Activated naive CD4-positive, alpha-beta T cell treated with anti-CD3 and anti-CD28 coated beads, Interleukin-2, amount 50 U/mL, for 24 hours (primary cell): ENCODE results near the gene TIMM22.
"Not testable (repeated sequence)": the region's sequence is repeated elsewhere in the genome, so short reads cannot be mapped to it uniquely, and the experiment has no call there.

Experiments
- H3K27ac Mint-ChIP-seq: one replicate; pipeline ENCODE4 v1.8.0; 2021; ENCODE audit warnings: mild to moderate bottlenecking, mixed read lengths
- H3K27me3 Mint-ChIP-seq: one replicate; pipeline ENCODE4 v1.8.0; 2021; ENCODE audit warnings: mixed read lengths
- H3K36me3 Mint-ChIP-seq: one replicate; pipeline ENCODE4 v1.8.0; 2021; ENCODE audit warnings: mixed read lengths
- H3K4me1 Mint-ChIP-seq: one replicate; pipeline ENCODE4 v1.8.0; 2021; ENCODE audit warnings: mixed read lengths
- H3K4me3 Mint-ChIP-seq: one replicate; pipeline ENCODE4 v1.8.0; 2021; ENCODE audit warnings: mild to moderate bottlenecking, mixed read lengths
- H3K9me3 Mint-ChIP-seq: one replicate; pipeline ENCODE4 v1.8.0; 2021; ENCODE audit warnings: mixed read lengths

The TIMM22 gene

GRCh38 chr17:1035546-1036170 lies 38.7 kb downstream of the TIMM22 start:
- Mint-ChIP-seq H3K27ac (no peak overlapping the region), H3K9me3 (no peaks in the 10 kb centered on the region), H3K36me3 (no peaks in the 10 kb centered on the region), H3K4me1 (peaks cover 3% of the 10 kb centered on the region), H3K27me3 (no peaks in the 10 kb centered on the region), H3K4me3 (no peak overlapping the region)

DNA sequence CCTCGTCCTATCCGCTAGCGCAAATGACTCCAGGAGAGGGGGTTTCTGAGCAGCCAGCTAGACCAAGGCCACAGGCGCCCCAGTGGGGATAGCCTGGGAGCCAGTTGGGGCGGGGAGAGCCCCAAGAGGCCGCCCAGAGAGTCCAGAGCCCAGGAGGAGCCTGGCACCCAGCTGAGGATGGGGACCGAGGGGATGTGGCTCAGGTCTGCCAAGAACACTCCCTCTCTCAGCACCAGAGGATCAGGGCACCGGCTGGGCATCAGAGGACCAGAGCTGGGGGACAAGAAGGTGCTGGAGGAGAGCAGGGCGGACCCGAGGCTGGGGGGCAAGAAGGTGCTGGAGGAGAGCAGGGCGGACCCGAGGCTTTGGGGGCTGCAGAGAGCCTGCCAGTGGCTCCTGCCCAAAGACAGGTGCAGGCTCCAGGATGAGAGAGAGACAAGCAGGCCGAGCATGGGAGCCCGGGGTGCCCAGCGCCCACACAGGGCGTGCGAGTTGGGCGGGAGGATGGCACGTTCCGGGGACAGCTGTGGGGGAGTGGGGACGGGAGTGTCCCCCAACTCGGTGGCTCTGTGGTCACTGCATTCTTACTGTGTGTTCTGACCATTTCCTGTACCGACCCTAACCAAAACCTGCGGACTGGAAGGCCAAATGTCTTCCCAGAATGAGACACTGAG lies 39.4 kb downstream of the TIMM22 start:
- Mint-ChIP-seq H3K4me3 (no peak overlapping the region), H3K9me3 (no peaks in the 10 kb centered on the region), H3K4me1 (peaks cover 3% of the 10 kb centered on the region), H3K27ac (peak overlapping the region; percentile 62), H3K27me3 (no peaks in the 10 kb centered on the region), H3K36me3 (no peaks in the 10 kb centered on the region)

GRCh38 chr17:1036845-1037237 lies 39.9 kb downstream of the TIMM22 start:
- H3K4me3 Mint-ChIP-seq = no peak overlapping the region
- H3K27ac Mint-ChIP-seq = peak overlapping the region; percentile 62
- no peaks in the 10 kb centered on the region for H3K9me3 Mint-ChIP-seq
- no peaks in the 10 kb centered on the region for H3K27me3 Mint-ChIP-seq
- H3K36me3 Mint-ChIP-seq = no peaks in the 10 kb centered on the region
- peaks cover 3% of the 10 kb centered on the region for H3K4me1 Mint-ChIP-seq

DNA sequence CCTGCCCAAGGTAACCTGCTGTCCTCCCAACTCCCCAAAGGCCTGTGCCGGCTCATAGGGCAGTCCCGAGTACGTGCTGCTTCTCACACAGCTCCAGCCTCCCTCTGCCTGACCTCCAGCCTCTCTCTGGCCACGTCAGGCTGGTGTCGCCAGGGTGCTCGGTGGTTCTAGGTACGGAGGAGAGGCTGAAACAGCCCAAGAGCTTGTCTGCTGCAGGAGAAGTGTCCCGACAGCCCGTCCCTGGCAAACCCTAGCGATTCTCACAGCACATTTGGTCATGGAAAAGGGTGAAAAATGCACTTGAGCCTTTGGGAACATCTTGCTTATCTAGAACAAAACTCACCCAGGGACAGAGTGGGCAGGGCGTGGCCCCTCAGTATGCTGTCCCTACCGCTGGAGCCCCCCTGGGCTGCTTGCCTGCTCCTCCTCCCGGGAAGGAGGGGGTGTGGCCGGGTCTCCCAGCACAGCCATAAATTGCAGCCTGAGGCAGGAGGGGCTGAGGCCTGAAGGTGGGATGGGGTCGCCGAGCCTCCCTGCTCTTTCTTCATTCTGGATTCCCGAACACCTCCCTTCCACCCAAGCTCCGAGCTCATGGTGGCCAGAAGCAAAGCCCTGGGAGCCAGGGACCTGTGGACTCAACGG lies 40.4 kb downstream of the TIMM22 start:
- Mint-ChIP-seq H3K27ac (no peak overlapping the region), H3K4me3 (no peak overlapping the region), H3K9me3 (no peaks in the 10 kb centered on the region), H3K27me3 (no peaks in the 10 kb centered on the region), H3K36me3 (no peaks in the 10 kb centered on the region), H3K4me1 (peaks cover 3% of the 10 kb centered on the region)

GRCh38 chr17:1038459-1039122 lies 41.7 kb downstream of the TIMM22 start:
- H3K4me3 Mint-ChIP-seq = no peak overlapping the region
- no peaks in the 10 kb centered on the region for H3K36me3 Mint-ChIP-seq
- H3K27me3 Mint-ChIP-seq = no peaks in the 10 kb centered on the region
- no peaks in the 10 kb centered on the region for H3K9me3 Mint-ChIP-seq
- H3K4me1 Mint-ChIP-seq = no peaks in the 10 kb centered on the region
- no peak overlapping the region for H3K27ac Mint-ChIP-seq

GRCh38 chr17:1039123-1039507 lies 42.2 kb downstream of the TIMM22 start:
- Mint-ChIP-seq H3K9me3 (no peaks in the 10 kb centered on the region), H3K4me1 (no peaks in the 10 kb centered on the region), H3K36me3 (no peaks in the 10 kb centered on the region), H3K27me3 (no peaks in the 10 kb centered on the region), H3K4me3 (no peak overlapping the region), H3K27ac (no peak overlapping the region)

DNA sequence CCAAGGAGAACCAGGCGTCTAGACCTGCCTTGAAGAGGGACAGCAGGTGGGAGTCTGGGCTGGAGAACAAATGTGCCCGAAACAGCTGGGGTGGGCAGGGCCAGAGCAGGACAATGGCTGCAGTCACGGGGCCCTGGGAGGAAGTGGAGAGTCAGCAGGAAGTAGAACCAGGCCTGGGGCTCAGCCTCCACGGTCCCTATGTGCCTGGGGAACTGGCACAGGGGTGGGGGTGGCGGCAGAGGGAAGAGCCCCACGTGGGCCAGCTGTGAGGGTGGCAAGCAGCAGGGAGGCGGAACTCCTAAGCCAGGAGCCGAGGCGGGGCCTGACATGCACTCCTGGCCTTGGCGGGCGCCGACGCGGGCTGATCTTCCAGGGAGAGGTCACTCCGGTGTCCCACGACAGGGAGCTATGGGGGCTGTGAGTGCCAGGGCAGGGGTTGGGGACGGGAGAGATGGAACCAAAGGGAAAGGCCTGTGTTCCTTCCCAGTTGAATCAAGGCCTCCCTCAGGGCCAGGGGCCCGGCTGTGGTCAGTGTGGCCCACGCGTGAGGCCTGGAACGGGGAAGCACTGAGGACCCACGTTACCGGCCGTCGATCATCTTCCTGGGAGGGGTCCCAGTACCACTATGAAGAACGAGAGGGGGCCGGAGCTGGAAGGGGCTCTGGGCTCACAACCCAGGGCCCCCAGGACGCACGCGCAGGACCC lies 42.7 kb downstream of the TIMM22 start:
- Mint-ChIP-seq H3K27ac (no peak overlapping the region), H3K4me1 (no peaks in the 10 kb centered on the region), H3K9me3 (no peaks in the 10 kb centered on the region), H3K4me3 (no peak overlapping the region), H3K27me3 (no peaks in the 10 kb centered on the region), H3K36me3 (no peaks in the 10 kb centered on the region)

- no peaks in the 10 kb centered on the region for H3K36me3 Mint-ChIP-seq
- no peak overlapping the region for H3K4me3 Mint-ChIP-seq
- H3K27me3 Mint-ChIP-seq = no peaks in the 10 kb centered on the region
- no peaks in the 10 kb centered on the region for H3K9me3 Mint-ChIP-seq
- no peak overlapping the region for H3K27ac Mint-ChIP-seq
- no peaks in the 10 kb centered on the region for H3K4me1 Mint-ChIP-seq
Measured at GRCh38 chr17:1040216-1040600, 43.3 kb downstream of the TIMM22 start.

- H3K27me3 Mint-ChIP-seq = no peaks in the 10 kb centered on the region
- no peaks in the 10 kb centered on the region for H3K9me3 Mint-ChIP-seq
- H3K4me1 Mint-ChIP-seq = no peaks in the 10 kb centered on the region
- H3K4me3 Mint-ChIP-seq = no peak overlapping the region
- H3K36me3 Mint-ChIP-seq = no peaks in the 10 kb centered on the region
- H3K27ac Mint-ChIP-seq = no peak overlapping the region
Measured at GRCh38 chr17:1041746-1042145, 44.8 kb downstream of the TIMM22 start.

- Mint-ChIP-seq H3K4me1 (no peaks in the 10 kb centered on the region), H3K4me3 (no peak overlapping the region), H3K9me3 (no peaks in the 10 kb centered on the region), H3K36me3 (no peaks in the 10 kb centered on the region), H3K27ac (no peak overlapping the region), H3K27me3 (no peaks in the 10 kb centered on the region)
Measured at GRCh38 chr17:1042486-1042885, 45.6 kb downstream of the TIMM22 start.

GRCh38 chr17:1043601-1044251 lies 46.8 kb downstream of the TIMM22 start:
- H3K9me3 Mint-ChIP-seq = no peaks in the 10 kb centered on the region
- no peaks in the 10 kb centered on the region for H3K36me3 Mint-ChIP-seq
- no peak overlapping the region for H3K27ac Mint-ChIP-seq
- no peaks in the 10 kb centered on the region for H3K4me1 Mint-ChIP-seq
- H3K27me3 Mint-ChIP-seq = no peaks in the 10 kb centered on the region
- no peak overlapping the region for H3K4me3 Mint-ChIP-seq

DNA sequence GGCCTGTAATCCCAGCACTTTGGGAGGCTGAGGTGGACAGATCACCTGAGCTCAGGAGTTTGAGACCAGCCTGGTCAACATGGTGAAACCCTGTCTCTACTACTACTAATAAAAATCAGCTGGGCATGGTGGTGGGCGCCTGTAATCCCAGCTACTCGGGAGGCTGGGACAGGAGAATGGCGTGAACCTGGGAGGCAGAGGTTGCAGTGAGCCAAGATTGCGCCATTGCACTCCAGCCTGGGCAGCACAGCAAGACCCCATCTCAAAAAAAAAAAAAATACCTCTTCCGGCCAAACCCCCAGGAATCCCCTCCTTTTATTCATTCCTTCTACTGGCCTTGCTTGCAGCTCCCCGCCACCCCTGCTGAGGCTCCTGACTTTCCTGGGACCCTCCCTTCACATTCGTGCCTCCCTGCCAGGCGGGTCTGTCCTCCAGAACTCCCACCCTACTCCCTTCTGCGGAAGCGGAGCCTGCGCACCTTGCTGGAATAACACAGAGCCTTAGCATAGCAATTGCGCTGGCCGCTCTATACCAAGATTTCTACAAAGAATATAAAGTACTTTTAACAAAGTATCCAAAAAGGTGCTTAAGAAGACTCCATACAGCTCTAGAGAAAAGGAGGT lies 47.6 kb downstream of the TIMM22 start:
- not testable (repeated sequence) for H3K36me3 Mint-ChIP-seq, H3K27me3 Mint-ChIP-seq, H3K27ac Mint-ChIP-seq, H3K4me3 Mint-ChIP-seq, H3K9me3 Mint-ChIP-seq, H3K4me1 Mint-ChIP-seq

- no peak overlapping the region for H3K4me3 Mint-ChIP-seq
- H3K4me1 Mint-ChIP-seq = no peaks in the 10 kb centered on the region
- H3K36me3 Mint-ChIP-seq = no peaks in the 10 kb centered on the region
- H3K9me3 Mint-ChIP-seq = no peaks in the 10 kb centered on the region
- H3K27ac Mint-ChIP-seq = no peak overlapping the region
- no peaks in the 10 kb centered on the region for H3K27me3 Mint-ChIP-seq
Measured at GRCh38 chr17:1045456-1045855, 48.5 kb downstream of the TIMM22 start.

- no peak overlapping the region for H3K4me3 Mint-ChIP-seq
Measured at GRCh38 chr17:1047177-1047878, 50.4 kb downstream of the TIMM22 start.

More at GRCh38 chr17:1047177-1047878, 50.4 kb downstream of the TIMM22 start:
- Mint-ChIP-seq H3K27me3 (no peaks in the 10 kb centered on the region), H3K27ac (no peak overlapping the region), H3K36me3 (no peaks in the 10 kb centered on the region), H3K4me1 (no peaks in the 10 kb centered on the region), H3K9me3 (no peaks in the 10 kb centered on the region)
